ENCODE data around the gene HELLS.

Gene HELLS

DNA sequence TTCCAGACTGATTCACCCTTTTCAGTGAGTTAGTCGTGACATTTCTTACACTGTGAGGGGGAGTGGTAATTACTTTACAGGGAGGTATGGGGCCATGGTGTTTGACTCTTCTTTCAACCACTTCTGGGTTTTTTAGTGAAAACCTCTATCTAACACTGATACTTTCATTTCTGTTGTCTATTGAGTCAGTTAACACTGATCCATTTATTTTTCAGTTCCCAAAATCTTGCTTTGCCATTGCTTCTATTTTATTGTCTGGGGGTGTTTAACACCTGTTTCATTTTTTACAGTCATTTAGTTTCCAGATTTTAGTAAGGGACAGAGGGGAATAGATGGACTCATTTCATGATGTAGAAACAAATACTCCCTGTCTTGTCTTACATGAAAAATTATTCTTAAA lies 61.5 kb downstream of the HELLS start:
- DNase-seq (ENCODE audit: low read depth, low spot score) = no peak
- no peak overlapping the region for H3K4me3 ChIP-seq (ENCODE audit: low read depth, low read length)
- in situ Hi-C loops (cut with HindIII; ENCODE audit: low sequenced_read_pairs) = no loop called here
- TF ChIP-seq, protein P1, sequence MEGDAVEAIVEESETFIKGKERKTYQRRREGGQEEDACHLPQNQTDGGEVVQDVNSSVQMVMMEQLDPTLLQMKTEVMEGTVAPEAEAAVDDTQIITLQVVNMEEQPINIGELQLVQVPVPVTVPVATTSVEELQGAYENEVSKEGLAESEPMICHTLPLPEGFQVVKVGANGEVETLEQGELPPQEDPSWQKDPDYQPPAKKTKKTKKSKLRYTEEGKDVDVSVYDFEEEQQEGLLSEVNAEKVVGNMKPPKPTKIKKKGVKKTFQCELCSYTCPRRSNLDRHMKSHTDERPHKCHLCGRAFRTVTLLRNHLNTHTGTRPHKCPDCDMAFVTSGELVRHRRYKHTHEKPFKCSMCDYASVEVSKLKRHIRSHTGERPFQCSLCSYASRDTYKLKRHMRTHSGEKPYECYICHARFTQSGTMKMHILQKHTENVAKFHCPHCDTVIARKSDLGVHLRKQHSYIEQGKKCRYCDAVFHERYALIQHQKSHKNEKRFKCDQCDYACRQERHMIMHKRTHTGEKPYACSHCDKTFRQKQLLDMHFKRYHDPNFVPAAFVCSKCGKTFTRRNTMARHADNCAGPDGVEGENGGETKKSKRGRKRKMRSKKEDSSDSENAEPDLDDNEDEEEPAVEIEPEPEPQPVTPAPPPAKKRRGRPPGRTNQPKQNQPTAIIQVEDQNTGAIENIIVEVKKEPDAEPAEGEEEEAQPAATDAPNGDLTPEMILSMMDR (IDR thresholded peaks at IDR 0.05; ENCODE audit: low read depth, low read length) = no peak

DNA sequence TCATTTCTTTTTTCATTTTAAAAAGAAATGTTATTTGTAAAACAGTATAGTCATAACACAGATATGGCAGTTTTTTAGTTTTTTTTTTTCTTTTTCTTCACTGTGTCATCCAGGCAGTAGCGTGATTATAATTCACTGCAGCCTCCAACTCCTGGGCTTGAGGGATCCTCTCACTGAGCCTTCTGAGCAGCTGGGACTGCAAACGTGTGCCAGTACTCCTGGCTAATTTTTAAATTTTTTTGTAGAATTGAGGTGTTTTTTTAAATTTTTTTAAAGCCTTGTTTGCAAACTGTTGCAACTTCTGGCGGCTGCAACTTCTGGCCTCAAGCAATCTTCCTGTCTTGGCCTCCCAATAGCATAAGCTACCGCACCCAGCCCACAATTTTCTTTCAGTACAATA lies 63.0 kb downstream of the HELLS start:
- in situ Hi-C loops (cut with HindIII; ENCODE audit: low sequenced_read_pairs) = no loop called here
- TF ChIP-seq, protein P1 (IDR thresholded peaks at IDR 0.05; ENCODE audit: low read depth, low read length) = no peak
- no peak overlapping the region for H3K4me3 ChIP-seq (ENCODE audit: low read depth, low read length)
- no peak for DNase-seq (ENCODE audit: low read depth, low spot score)

DNA sequence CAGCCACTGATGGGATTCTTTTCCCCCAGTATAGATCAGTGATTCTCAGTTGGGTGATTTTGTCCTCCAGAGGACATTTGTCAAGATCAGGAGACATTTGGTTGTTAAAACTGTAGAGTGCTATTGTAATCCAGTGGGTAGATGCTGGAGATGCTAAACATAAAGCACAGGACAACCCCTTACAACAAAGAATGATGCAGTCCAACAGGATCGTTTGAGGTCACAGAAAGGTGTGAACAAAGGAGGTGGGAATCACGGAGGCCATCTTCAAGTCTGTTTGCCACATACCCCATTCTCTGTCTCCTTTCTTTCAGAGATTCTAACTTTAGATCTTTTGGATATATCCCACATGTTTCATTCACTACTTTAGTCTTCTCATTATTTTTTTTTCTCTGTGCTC lies 69.0 kb downstream of the HELLS start:
- TF ChIP-seq, protein P1 (IDR thresholded peaks at IDR 0.05; ENCODE audit: low read depth, low read length) = no peak
- no peak overlapping the region for H3K4me3 ChIP-seq (ENCODE audit: low read depth, low read length)
- no peak for DNase-seq (ENCODE audit: low read depth, low spot score)
- in situ Hi-C loops (cut with HindIII; ENCODE audit: low sequenced_read_pairs) = no loop called here

DNA sequence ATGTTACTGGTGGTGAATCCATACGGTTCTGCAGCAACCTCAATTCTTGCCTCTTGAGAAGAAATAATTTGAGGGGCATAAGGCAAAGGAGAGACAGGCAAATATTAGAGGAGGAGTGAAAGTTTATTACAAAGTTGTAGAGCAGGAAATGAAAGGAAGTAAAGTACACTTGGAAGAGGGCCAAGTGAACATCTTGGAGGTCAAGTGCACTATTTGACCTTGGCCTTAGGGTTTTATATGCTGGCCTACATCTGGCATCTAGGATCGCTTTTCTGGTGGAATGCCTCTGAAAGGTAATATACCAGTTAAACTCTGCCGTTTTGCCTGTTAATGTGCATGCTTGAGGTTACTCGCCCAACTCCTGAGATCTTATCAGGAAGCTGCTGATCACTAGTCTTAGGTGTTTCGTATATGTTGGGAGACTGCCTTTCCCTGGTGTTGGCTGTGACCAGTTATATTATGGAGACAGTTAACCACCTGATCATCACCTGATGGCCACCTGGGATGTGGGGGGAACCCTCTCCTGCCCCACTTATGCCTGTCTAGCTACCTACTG lies 71.9 kb downstream of the HELLS start:
- DNase-seq (ENCODE audit: low read depth, low spot score) = no peak
- TF ChIP-seq, protein P1 (IDR thresholded peaks at IDR 0.05; ENCODE audit: low read depth, low read length) = no peak
- in situ Hi-C loops (cut with HindIII; ENCODE audit: low sequenced_read_pairs) = no loop called here
- no peak overlapping the region for H3K4me3 ChIP-seq (ENCODE audit: low read depth, low read length)

DNA sequence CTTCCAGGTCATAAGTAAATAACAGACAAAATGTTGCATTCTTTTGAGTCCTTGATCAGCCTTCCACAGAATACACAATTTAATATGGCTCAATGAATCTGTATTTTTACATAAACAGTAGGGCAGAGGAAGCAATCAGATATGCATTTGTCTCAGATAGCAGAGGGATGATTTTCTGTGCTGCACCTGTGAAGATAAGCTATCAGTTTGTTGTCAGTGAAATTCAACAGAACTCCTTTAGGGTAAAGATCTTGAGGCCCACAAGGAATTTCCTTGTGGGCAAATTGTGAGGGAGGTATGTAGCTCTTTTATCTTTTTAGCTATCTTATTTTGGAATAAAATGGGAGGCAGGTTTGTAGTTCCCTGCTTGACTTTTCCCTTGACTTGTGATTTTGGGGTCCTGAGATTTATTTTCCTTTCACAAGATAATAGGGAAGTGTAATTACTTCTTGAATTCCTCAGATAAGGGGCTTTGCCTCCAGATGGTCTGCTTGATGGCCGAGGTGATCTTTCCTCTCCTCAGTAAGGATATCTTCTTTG lies 77.1 kb downstream of the HELLS start:
- in situ Hi-C loops (cut with HindIII; ENCODE audit: low sequenced_read_pairs) = no loop called here
- no peak for DNase-seq (ENCODE audit: low read depth, low spot score)
- TF ChIP-seq, protein P1 (IDR thresholded peaks at IDR 0.05; ENCODE audit: low read depth, low read length) = no peak
- H3K4me3 ChIP-seq (ENCODE audit: low read depth, low read length) = no peak overlapping the region

DNA sequence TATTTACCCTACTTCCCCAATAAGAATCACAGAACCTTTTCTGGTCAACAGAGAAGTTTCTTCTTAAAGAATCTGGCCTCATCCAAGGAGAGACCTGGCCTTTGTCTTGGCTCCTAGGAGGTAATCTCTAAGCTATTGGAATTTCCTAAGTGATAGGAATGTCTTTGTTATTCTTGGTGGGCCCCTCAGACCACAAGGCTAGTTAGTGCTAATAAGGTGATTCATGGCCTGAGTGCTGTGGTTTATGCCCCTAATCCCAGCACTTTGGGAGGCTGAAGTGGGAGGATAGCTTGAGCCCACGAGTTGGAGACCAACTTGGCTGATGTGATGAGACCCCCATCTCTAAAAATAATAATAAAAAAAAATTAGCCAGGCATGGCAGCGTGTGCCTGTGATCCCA lies 78.0 kb downstream of the HELLS start:
- TF ChIP-seq, protein P1 (IDR thresholded peaks at IDR 0.05; ENCODE audit: low read depth, low read length) = no peak
- in situ Hi-C loops (cut with HindIII; ENCODE audit: low sequenced_read_pairs) = no loop called here
- no peak overlapping the region for H3K4me3 ChIP-seq (ENCODE audit: low read depth, low read length)
- DNase-seq (ENCODE audit: low read depth, low spot score) = no peak

Data from astrocyte of the spinal cord (primary cell).